Right lobe of liver (tissue), 4 donors: ENCODE results near the gene EVL.

ENCODE experiments used
- POLR2A ChIP-seq: fragments of 450-650 bp; IDR thresholded peaks from one replicate; pipeline ENCODE4 v1.6.1; 2017; ENCODE audit warnings: antibody characterized with exemption, mild to moderate bottlenecking
- TF ChIP-seq, protein P1 (sequence below), 4 donors: fragments of 200-600 bp in 3 of 4; fragments of 450-650 bp in 1 of 4; IDR thresholded peaks; one replicate each; pipeline versions ENCODE4 v1.5.1 to v1.8.0; 2016 to 2022; ENCODE audit warnings: antibody characterized with exemption in 4 of 4, mild to moderate bottlenecking in 2 of 4
- donor health status: DM: no; HTN: no; CAD: no.
- donor health status: DM: no; HTN: no; CAD: no.
- donor health status: DM: no; HTN: yes; CAD: no.

DNA sequence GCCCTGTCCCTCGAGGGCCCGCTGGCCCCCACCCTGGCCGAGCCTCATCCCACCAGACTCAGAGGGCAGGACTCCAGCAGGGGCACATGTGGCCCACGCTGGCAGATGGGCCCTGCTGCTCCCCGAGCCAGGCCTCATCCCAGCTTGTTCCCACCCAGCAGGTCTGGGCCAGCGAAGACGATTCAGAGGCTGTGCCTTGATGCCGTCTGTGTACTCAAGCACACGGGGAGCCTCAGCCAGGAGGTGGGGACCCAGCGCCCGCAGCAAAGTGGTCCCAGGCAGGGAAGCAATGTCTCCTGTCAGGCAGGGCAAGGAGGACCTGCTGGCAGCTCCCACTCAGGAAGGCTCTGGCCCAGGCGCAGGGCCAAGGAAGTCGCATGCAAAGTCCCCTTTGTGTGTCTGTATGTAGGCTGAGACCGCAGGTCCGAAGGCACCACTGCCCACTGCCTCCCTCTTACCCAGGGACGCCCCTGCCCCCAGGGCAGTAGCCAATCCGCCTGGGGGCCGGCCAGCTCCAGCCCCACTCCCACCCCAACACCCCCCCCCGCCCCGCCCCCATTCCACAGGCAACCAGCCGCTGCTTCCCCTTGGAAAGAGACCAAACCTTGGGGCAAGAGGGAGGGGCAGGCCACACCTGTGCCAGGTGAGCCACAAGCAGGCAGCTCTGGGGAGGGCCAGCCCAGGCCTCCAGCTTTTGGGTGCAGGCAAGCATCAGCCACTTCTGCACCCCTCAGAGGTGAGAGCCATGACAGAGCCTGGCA lies 84.8 kb downstream of the EVL start:
- TF ChIP-seq, protein P1, sequence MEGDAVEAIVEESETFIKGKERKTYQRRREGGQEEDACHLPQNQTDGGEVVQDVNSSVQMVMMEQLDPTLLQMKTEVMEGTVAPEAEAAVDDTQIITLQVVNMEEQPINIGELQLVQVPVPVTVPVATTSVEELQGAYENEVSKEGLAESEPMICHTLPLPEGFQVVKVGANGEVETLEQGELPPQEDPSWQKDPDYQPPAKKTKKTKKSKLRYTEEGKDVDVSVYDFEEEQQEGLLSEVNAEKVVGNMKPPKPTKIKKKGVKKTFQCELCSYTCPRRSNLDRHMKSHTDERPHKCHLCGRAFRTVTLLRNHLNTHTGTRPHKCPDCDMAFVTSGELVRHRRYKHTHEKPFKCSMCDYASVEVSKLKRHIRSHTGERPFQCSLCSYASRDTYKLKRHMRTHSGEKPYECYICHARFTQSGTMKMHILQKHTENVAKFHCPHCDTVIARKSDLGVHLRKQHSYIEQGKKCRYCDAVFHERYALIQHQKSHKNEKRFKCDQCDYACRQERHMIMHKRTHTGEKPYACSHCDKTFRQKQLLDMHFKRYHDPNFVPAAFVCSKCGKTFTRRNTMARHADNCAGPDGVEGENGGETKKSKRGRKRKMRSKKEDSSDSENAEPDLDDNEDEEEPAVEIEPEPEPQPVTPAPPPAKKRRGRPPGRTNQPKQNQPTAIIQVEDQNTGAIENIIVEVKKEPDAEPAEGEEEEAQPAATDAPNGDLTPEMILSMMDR (IDR thresholded peaks at IDR 0.05): no peak
- no peak for TF ChIP-seq POLR2A
